Left lobe of liver (tissue), 2 donors: Measurements from ENCODE around the gene ORC5. TPM values are rescaled to one million over a fixed set of nuclear protein-coding genes. Genes with fewer than 3 reads are reported as not detected.
A peak's percentile ranks its signal among the peaks of the same experiment; 100 is the strongest.
"Not testable (repeated sequence)": the region's sequence is repeated elsewhere in the genome, so short reads cannot be mapped to it uniquely, and the experiment has no call there.

Experiments used
- ATAC-seq: fragments of 200-7000 bp; cut with Tn5 transposase; one replicate; pipeline ENCODE4 v1.9.1; 2020; ENCODE audit warnings: mild to moderate bottlenecking, moderate library complexity
- DNase-seq: peaks from one replicate; pipeline ENCODE4 v3.0.0-alpha.2; 2020; ENCODE audit warnings: low spot score
- total RNA-seq: library from RNA; stranded (reverse); gene quantifications from one replicate; pipeline ENCODE4 v1.2.1, GENCODE V29; 2021
- donor health status: DM: no; HTN: no; CAD: no; lungs with moderate emphysema.
- donor health status: DM: no; HTN: yes; CAD: no.

Gene ORC5
- total RNA-seq, 1 donor from 2014 or later, result 13.9 TPM

DNA sequence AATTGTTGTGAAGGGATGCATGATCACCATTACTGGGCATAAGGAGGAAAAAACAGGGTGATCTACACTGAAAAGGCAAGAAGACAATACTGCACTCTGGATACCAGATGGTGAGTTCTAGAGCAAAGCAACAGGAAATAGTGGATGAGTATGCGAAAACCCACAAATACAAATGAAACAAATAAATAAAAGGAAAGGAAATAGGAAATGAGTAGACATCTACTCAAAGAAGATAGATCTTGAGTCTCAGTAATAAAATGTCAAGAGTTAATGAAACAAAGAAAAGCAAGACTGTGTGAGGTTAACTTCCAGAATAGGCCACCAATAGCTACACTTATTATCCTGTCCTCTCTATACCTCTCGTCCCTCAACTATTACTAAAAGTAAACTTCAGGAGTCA, 11.7 kb downstream of the ORC5 start:
- no peak for ATAC-seq
- DNase-seq, result no peak

DNA sequence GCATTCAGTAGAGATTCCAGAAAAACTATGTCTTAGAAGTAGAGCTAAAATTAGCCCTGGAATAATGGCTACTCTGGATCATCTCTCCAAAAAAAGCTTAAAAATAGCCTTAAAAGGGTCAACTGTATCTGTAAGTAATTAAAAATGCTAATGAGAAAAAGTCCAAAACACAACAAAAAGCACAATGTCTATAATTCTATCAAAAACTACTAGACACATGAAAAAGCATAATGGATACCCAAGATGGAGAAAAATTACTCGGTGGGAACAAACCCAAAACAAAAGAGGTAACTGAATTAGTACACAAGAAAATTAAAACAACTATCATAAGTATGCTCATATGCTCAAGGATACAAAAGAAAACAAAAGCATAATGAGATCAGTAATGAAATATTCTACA, 15.4 kb downstream of the ORC5 start:
- no peak for DNase-seq

DNA sequence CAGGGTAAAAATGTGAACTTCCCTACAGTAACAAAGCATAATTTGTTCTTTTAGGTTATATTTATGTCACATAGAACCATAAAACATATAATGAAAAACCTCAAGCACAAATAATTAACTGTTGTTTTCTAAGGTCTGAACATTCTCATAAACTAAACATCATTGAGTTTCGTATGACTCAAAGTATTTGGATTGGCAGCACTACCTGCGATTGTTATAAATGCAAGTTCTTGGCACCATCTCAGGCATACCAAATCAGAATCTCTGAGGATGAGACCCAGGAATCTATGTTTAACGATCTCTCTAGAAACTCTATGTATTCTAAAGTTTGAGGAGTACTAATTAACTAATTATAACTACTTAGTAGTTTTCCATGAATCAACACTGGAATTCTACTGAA, 22.5 kb downstream of the ORC5 start:
- ATAC-seq (no peak), DNase-seq (no peak)

More for the DNA sequence above, 15.4 kb downstream of the ORC5 start:
- ATAC-seq, result no peak

DNA sequence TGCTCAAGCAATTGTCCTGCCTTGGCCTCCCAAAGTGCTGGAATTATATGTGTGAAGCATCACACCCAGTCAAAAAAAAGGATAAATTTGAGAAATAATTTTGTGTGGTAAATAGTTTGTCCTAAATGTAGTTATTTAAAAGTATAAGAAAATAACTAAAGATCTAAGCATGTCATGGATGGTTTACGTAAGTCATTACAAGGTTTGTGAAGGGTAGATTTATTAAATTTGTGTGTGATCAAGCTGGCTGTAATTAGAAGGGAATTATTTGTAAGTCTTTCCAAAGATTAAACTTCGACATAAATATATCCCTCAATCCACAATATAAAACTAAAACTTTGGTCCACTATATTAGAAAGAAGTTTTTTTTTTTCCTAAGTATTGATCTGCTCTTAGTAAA, 28.6 kb downstream of the ORC5 start:
- no peak for DNase-seq

DNA sequence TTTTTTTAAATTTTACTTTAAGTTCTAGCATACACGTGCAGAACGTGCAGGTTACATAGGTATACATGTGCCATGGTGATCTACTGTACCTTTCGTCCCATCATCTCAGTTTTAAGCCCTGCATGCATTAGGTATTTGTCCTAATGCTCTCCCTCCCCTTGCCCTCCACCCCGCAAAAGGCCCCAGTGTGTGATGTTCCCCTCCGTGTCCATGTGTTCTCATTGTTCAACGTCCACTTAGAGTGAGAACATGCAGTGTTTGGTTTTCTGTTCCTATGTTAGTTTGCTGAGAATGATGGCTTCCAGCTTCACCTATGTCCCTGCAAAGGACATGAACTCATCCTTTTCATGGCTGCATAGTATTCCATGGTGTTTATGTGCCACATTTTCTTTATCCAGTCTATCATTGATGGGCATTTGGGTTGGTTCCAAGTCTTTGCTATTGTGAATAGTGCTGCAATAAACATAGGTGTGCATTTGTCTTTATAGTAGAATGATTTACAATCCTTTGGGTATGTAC, 30.2 kb downstream of the ORC5 start:
- not testable (repeated sequence) for DNase-seq, ATAC-seq

More for the DNA sequence above, 28.6 kb downstream of the ORC5 start:
- ATAC-seq, result no peak

DNA sequence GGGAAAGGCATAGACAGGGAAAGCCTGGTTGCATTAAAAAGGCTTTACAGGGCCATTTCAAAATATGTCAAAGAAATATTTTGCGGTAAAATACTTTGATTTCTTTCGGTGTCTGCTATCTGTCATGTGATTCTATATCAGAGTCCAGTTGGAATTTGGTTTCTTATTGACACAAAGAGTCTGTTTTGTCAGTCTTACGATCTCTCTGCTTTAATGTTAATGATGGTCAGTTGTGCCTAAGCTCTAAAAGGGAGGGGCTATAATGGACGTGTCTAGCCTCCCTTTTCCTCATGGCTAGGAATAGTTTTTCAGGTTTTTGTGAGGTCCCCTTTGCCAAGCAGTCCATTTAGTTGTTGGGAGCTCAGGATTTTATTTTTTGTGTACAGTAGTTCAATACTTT, 31.5 kb downstream of the ORC5 start:
- DNase-seq (no peak), ATAC-seq (no peak)

DNA sequence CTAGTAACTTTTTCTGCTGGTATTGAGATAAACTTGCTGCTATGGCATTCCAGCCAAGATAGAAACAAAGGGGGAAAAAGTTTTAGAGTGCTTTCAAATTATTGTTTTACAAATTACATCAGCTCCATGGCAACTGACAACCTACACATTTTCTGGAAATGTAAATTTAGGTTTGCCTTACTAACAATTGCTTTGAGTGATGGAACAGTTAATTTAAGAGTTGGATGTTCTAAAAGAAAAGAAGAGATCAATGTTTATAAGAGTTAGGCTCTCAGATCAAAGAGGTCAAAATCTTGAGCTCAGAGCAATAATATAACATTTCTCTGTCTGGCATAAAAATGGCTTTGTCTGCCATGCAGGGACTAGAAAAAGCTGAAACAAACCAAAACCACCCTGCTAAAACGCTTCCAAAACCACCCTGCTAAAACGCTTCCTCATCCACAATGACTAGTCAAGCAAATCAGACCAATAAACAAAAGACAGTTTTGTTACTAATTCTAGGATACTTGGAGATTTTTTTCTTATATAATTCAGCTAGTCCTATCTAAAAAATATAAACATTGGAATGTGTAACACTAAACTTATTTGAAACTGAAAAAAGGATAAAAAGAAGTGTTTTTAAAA, 32.3 kb downstream of the ORC5 start:
- ATAC-seq (no peak), DNase-seq (no peak)

DNA sequence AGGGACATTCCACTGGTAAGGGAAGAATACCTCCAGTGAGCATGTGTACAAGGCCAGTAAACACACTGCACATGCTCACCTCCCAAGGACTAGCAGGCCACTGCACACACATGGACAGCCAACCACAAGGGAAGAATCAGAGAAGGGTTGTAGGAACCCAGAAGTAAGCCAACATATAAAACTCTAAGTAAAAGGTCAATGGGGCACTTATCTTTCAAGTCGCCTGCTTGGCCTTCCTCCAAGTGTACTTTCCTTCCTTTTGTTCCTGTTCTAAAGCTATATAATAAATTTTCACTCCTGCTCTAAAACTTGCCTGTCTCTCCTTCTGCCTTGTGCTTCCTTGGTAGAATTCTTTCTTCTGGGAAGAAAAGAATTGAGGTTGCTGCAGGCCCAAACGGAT, 33.0 kb downstream of the ORC5 start:
- ATAC-seq, result no peak
- DNase-seq, result no peak

DNA sequence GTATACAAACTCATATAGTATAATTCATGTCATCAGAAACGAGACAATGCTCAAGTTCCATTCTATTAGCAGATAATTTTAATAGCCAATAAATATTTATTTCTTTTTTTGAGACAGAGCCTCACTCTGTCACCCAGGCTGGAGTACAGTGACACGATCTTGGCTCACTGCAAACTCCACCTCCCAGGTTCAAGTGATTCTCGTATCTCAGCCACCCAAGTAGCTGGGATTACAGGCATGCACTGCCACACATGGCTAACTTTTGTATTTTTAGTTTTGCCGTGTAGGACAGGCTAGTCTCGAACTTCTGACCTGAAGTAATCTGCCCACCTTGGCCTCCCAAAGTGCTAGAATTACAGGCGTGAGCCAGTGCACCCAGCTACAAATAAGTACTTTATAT, 45.7 kb downstream of the ORC5 start:
- DNase-seq (no peak), ATAC-seq (no peak)

DNA sequence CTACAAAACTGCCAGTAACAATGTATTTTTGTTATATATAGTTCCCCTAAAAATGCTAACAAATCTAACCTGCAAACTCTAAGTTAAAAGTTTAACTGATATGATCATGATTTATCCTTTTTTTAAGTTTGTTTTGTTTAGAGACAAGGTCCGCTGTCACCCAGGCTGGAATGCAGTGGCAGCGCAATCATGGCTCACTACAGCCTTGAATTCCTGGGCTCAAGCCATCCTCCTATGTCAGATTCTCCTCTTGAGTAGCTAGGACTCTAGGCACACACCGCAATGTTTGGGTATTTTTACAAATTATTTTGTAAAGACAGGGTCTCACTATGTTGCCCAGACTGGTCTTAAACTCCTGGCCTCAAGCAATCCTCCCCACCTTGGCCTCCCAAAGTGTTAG, 46.6 kb downstream of the ORC5 start:
- ATAC-seq (peak; percentile 34), DNase-seq (no peak)

DNA sequence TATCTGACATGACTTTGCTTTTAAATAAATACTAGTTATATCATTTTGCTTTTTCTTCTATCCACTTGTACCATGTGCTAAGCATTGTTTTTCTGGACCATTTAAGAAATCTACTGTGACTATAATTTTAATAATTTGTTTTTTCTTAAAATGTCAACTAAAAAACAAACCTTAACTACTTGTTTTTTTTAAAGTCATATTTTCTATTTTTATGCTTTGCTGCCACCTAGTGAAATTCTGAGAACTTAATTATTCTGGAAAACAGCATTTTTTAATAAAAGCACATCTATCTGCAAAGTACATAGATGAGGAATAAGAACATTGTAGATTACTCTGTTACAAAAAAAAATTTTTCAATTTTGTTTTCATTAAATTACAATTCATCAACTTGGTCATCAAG, 47.4 kb downstream of the ORC5 start:
- DNase-seq, result no peak
- ATAC-seq, result no peak

DNA sequence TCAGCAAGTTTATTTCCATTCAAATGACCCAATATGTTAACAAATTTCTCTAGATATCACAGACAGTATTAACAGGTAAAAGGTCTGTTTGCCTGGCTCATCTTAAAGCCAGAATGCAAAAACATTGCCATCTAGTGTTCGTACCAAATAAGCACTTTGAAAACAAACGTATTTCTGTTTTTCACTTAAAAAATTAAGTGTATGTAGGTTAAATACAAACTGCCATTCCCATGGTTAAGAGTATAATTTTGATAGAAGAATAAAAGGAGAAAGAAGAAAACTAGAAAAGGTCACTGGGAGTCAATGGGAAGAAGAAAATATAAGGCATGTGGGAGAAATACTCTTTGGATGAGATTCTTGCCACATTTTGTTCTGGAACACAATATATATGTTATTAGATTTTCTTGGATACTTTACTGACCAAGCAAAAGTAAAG, 51.0 kb downstream of the ORC5 start:
- peak; percentile 69 for ATAC-seq
- no peak for DNase-seq

DNA sequence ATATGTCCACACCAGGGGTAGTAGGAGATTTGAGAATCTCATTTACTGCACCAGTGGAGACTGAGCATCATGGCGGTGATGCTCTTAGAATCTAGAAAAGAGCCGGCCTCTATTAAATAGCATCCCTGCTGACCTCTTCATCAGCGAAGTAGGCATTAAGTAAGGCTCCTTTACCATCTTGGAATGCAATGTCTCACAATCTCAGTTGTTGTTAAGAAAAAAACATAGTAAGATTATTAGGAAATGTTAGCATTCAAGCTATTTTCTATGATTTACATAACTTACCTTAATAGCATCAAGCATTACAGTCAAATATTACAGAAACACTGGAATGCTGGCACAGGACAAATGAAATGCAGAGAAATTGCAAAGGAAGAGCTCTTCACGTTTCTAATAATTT, 54.5 kb downstream of the ORC5 start:
- no peak for DNase-seq
- no peak for ATAC-seq

DNA sequence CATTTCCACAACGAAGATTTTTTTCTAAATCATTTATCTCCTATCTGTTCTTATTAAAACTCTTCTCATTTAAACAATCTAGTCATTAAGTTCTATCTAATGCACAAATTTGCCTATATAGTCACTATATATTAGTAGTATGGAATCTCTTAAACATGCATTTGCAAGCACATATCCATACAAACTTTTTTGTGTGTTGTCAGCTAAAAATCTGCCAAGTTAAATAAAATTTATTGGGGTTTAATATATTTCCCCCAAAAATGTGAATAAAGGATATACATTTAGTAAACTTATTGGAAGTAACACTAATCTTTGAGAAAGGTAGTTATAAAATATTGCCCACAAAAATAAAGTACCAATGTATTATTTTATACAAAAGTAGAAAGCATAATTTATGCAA, 55.3 kb downstream of the ORC5 start:
- DNase-seq (no peak), ATAC-seq (no peak)

DNA sequence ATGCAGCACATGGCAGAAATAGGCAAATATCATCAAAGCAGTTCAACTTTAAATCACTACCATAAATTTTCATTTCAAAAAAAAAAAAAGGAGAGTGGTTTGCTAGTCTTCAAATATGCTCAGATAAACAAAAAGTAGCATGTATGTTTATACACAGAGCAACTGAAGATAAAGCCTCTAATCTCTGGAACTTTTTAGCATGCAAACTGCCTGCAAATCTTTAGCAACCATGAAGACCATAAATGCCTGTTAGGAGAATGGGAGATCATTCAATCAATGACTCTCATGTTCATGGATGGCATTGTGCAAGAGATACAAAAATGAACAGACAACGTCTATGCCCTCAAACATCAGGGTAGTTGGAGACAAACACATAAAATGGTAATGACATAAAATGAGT, 57.3 kb downstream of the ORC5 start:
- ATAC-seq (no peak), DNase-seq (no peak)

DNA sequence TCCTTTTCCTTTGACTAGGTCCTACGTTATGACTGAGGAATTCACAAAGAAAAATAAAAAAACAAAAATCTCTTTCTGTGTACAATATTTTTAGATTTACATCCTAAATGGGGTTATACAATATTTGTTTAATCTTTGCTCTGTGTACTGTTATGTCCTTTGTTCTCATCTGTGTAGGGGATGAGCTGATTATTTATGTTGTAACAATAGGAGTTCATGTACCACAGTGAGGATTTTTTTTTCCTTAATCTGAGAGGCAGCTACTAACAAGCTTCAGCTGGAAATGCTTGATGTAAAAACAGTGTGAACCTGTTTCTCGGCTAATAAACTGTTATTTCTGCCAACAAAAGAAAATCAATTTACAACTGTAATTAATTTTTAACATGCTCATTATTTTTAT, 58.0 kb downstream of the ORC5 start:
- ATAC-seq (no peak), DNase-seq (no peak)

DNA sequence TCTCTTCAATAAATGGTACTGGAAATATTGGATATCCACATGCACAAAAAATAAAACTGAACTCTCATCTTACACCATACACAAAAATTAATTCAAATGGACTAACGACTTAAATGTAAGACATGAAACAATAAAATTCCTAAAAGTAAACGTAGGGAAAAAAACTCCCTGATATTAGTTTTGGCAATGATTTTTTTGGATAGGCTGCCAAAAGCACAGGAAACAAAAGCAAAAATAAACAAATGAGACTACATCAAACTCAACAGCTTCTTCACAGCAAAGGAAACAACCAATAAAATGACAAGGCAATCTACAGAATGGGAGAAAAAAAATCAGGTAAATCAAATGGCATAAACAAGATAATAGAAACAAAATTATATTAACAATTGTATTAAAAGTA, 65.7 kb downstream of the ORC5 start:
- DNase-seq (no peak), ATAC-seq (no peak)

DNA sequence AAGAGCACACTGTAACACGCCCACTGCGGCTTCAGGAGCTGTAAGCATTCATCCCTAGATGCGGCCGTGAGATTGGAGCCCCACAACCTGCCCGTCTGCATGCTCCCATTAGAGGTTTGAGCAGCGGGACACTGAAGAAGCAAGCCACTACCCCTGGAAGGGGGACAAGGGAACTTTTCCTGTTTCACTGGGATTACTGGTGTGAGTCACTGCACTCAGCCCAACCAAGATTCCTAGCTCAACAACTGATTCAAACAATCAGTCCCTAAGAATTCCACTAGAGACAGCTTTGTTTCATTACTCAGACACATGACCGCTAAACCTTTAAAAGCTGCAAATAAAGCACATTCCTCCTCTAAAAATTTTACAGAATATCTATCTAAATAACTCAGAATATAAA, 69.8 kb downstream of the ORC5 start:
- DNase-seq, result no peak
- ATAC-seq, result no peak

DNA sequence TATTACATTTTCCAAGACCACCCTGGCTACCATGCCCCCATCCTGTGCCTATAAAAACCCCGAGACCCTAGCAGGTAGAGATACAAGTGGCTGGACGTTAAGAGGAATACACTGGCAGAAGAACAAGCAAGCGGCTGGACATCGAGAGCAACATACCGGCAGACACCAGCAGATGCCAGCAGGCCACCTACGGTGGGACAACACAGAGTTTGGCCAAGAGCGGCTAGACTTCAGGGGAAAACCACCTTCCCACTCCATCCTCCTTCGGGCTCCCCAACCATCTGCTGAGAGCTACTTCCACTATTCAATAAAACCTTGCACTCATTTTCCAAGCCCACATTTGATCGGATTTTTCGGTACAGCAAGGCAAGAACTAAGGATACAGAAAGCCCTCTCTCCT, 70.3 kb downstream of the ORC5 start:
- DNase-seq (no peak), ATAC-seq (no peak)

DNA sequence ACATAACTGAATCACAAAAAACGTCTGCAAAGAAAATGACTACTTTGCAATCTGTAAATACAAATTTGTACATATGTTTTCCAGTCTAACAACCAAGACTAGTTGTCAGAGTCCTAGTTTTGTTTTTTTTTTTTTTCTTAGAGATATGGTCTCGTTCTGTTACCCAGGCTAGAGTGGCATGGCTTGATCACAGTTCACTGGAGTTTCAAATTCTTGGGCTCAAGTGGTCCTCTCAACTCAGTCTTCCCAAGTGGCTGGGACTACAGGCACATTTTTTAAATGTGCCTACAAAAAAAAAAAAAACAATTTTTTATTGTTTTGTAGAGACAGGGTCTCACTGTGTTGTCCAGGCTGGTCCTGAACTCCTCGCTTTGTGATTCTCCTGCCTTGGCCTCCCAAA, 70.8 kb downstream of the ORC5 start:
- DNase-seq (no peak), ATAC-seq (no peak)

DNA sequence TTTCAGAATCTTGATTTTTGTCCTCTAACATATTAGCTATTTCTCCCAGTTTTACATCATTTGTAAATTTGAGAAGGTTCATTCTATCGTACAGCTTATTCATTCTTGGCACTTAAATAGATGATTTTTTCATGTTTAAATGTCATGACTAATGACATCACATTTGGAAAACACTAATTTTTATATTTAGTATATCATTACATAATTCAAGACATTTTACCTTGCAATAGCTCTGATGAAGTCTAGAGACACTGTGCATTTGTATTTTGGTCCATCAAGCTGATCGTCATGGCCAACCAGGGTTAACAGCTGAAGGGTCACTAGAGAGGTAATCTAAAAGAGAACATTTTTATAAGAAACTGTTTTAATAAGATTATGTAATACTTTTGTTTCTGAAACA, 71.3 kb downstream of the ORC5 start:
- no peak for ATAC-seq
- DNase-seq, result no peak

DNA sequence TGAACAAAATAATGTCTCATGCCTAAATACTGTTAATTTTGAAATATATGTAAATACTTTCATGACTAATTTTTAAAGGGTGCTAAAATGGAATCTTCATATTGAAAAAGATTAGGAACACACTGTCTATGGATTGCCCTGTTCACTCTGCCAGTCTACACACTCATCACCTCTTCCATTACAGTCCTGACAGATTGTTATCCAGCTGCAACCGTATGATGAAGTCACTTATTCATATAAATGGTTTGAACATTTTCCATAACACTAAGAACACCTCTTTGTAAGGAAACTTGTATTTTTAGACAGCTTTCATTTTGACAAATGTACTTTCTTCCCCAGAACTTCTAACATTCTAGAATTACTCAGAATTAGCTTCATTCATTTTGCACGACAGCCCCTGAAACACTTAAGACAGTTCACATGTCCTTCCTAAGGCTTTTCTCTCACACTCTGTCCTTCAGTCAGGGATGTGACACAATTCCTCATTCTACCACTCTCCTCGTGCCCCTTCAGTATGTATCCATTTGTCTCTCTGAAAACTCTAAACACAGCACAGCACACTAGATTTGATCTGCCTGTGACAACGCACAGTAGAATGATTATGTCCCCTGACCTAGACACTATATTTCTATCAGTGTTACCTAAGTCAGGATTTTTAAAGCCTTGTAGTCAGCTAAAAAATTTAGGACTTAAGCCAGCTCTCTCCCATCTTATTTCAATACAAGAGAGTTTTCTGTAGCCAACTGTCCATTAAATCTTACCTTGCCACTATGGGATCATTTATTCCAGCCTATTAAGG, 71.9 kb downstream of the ORC5 start:
- DNase-seq (no peak), ATAC-seq (no peak)

DNA sequence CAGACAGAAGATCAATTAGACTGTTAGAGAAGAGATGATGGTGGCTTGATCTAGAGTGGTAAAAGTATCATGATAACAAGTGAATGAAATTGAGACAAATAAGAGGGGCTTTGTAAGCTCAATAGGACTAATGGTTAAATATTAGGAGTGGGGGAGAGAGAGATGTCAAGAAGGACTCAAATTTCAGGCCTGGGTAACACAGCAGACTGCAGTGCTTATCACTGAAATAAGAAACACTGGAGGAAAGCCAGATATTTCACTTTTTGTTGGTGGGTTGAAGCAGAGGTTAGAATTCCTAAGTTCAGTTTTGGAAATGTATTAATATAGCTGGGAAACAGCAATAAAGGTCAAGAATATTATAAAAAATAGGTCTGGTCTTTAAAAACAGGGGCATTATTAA, 74.6 kb downstream of the ORC5 start:
- DNase-seq, result no peak
- no peak for ATAC-seq
